HT1080 (cell line): ENCODE results near the gene MMS19. TPM values are rescaled to one million over a fixed set of nuclear protein-coding genes. Genes with fewer than 3 reads are reported as not detected.
A peak's percentile ranks its signal among the peaks of the same experiment; 100 is the strongest.
"Not testable (repeated sequence)": the region's sequence is repeated elsewhere in the genome, so short reads cannot be mapped to it uniquely, and the experiment has no call there.

Experiments used
- DNase-seq: peaks from one replicate; pipeline ENCODE4 v3.0.0-alpha.2; 2015; ENCODE audit warnings: low read depth
- small RNA-seq: library from RNA; depleted of rRNA; stranded (forward); fragments of <200 nt; gene quantifications from one replicate; pipeline ENCODE3, GENCODE V24; 2014
- total RNA-seq: library from RNA; depleted of rRNA; stranded (reverse); fragments of >200 nt; shearing (Covaris generic); gene quantifications from 2 replicates; pipeline ENCODE4 v1.2.3, GENCODE V29; 2014; rRNA removed

Gene MMS19
- total RNA-seq, 1 experiment from 2014 or later, result 129 TPM

DNA sequence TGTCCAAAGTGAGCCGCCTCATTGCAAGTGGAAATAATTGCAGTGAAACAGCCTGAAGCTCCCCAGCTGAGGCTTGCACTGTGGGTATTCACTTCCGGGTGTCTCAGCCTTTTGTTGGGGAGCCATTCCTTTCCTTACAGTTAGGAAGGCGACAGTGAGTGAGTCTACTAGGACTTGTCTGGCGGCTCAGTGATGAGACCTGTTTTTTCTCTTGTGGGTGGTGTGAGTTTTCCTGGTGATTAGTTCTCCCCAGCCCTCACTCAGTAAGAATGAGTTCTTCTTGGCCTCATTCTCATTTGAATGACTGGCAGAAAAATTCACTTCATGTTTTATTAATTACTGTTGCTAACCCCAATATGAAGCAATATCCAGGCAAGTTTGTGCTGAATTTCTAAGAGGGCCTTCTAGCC, 69.6 kb downstream of the MMS19 start:
- DNase-seq, result no peak

GRCh38 chr10:97427571-97428179, 70.5 kb downstream of the MMS19 start:
- peak; percentile 28 for DNase-seq

- DNase-seq, result no peak
Measured at GRCh38 chr10:97426776-97427570, 71.2 kb downstream of the MMS19 start.

DNA sequence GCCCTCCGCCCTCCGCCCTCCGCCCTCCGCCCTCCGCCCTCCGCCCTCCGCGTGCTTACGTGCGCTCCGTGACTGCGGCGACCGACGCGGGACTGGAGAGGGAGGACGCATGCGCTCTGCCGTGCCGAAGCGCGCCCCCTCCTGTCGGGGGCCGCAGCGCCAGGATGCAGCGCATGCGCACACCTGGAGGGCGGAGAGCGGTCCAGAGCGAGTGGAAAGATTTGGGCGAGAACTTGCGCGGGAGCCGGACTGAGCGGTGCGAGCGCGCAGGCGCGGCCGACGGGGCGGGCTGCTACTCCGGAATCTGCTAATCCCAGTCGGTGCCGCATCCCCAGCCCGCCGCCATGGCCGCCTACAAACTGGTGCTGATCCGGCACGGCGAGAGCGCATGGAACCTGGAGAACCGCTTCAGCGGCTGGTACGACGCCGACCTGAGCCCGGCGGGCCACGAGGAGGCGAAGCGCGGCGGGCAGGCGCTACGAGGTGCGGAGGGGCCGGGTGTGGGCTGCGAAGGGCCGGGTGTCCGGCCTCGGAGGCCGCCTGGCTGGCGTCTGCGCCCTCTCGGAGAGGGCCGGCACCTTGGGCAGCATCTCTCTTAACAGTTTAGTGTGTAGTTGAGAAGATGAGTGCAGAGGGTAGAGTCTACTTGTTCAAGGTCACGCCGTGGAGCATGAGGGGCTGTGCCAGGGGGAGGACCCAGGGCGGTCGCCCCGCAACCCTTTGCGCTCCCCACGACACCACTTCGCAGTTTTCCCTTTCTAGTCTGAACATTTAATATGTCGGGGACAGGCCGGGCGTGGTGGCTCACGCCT, 72.1 kb downstream of the MMS19 start, which contains the start of gene PGAM1:
Gene PGAM1, plus strand, starts transcription at position 228 of the 812 bp plus-strand sequence. Its CDS starts 117 bp downstream, at position 345.
- peak; percentile 97 for DNase-seq

GRCh38 chr10:97423757-97424098, 74.5 kb downstream of the MMS19 start:
- DNase-seq, result not testable (repeated sequence)

GRCh38 chr10:97416565-97416964, 81.7 kb downstream of the MMS19 start:
- DNase-seq, result no peak

DNA sequence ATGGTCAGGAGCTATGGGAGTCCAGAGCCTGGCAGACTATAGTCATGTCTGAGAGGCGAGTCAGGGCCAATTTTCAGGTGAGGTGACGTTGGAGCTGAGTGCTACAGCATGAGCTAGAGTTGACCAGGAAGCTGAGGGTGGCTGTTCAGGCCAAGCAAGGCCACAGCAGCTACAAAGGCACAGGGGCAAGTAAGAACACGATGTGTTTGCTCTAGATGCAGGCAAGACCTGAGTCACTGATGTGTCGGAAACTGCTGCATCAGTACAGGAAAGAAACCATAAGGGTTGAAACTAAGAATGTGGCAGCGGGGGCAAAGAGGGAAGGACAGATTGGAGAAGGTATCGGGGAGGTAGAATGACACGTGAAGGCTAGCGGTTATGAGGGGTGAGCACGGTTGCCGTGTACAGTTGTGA, 85.3 kb downstream of the MMS19 start:
- peak; percentile 48 for DNase-seq

- DNase-seq, result peak; percentile 70
Measured at GRCh38 chr10:97411406-97411805, 86.8 kb downstream of the MMS19 start.

- DNase-seq, result no peak
Measured at GRCh38 chr10:97408496-97408992, 89.7 kb downstream of the MMS19 start.

Small RNA genes within 50 kb of the gene (small RNA-seq; reads per million reads assigned to genes)
- not detected for gene RF00019

Other genes with a start within 250 kb of the MMS19 start
- gene ARHGAP19, start 205.8 kb downstream of the MMS19 start, total RNA-seq, result 9.0 and 11.1 TPM in 2 replicates
- gene FRAT1, start 179.2 kb downstream of the MMS19 start, total RNA-seq, result 3.3 and 4.3 TPM in 2 replicates
- 11.8 and 12.9 TPM in 2 replicates for gene FRAT2, start 163.7 kb downstream of the MMS19 start, total RNA-seq
- gene RRP12, start 97.1 kb downstream of the MMS19 start, total RNA-seq, result 68.6 and 75.5 TPM in 2 replicates
- gene PGAM1, start 72.2 kb downstream of the MMS19 start, total RNA-seq, result 1,002 and 1,071 TPM in 2 replicates
- 73.4 and 78.3 TPM in 2 replicates for gene EXOSC1, start 52.4 kb downstream of the MMS19 start, total RNA-seq
- gene ZDHHC16, start 52.2 kb downstream of the MMS19 start, total RNA-seq, result 70.6 and 82.0 TPM in 2 replicates
- 42.1 and 53.0 TPM in 2 replicates for gene UBTD1, start 502 bp upstream of the MMS19 start, total RNA-seq
- not detected in 2 replicates for gene ANKRD2, start 74.4 kb upstream of the MMS19 start, total RNA-seq
- 0.53 TPM in 1 of 2 replicates, not detected in the other for gene HOGA1, start 86.0 kb upstream of the MMS19 start, total RNA-seq
- gene C10orf62, start 91.3 kb upstream of the MMS19 start, total RNA-seq, result not detected in 2 replicates
- 1.9 and 3.6 TPM in 2 replicates for gene MORN4, start 135.1 kb upstream of the MMS19 start, total RNA-seq
- gene PI4K2A, start 142.2 kb upstream of the MMS19 start, total RNA-seq, result 19.8 and 20.5 TPM in 2 replicates
- 27.4 and 34.9 TPM in 2 replicates for gene AVPI1, start 188.8 kb upstream of the MMS19 start, total RNA-seq
- 40.5 and 48.1 TPM in 2 replicates for gene MARVELD1, start 215.3 kb upstream of the MMS19 start, total RNA-seq
- 19.4 and 20.9 TPM in 2 replicates for gene ZFYVE27, start 238.7 kb upstream of the MMS19 start, total RNA-seq